Activated T-helper 17 cell treated with anti-CD3 and anti-CD28 coated beads, Interleukin-2, amount 50 U/mL, for 72 hours (primary cell): ENCODE measurements around the gene SCO1. TPM values are rescaled to one million over a fixed set of nuclear protein-coding genes. Genes with fewer than 3 reads are reported as not detected.
"Not testable (repeated sequence)": the region's sequence is repeated elsewhere in the genome, so short reads cannot be mapped to it uniquely, and the experiment has no call there.

Source experiments
- ATAC-seq: fragments of 150-1000 bp; cut with Tn5 transposase; replicated peaks from 2 replicates; pipeline ENCODE4 v1.10.0; 2021; ENCODE audit warnings: mild to moderate bottlenecking, moderate library complexity
- H3K27ac Mint-ChIP-seq: one replicate; pipeline ENCODE4 v1.8.0; 2022; ENCODE audit warnings: mixed read lengths
- H3K27me3 Mint-ChIP-seq: one replicate; pipeline ENCODE4 v1.8.0; 2022; ENCODE audit warnings: mixed read lengths
- H3K36me3 Mint-ChIP-seq: one replicate; pipeline ENCODE4 v1.8.0; 2022; ENCODE audit warnings: low read depth, mild to moderate bottlenecking, mixed read lengths
- H3K4me1 Mint-ChIP-seq: one replicate; pipeline ENCODE4 v1.8.0; 2022; ENCODE audit warnings: mixed read lengths
- H3K4me3 Mint-ChIP-seq: one replicate; pipeline ENCODE4 v1.8.0; 2022; ENCODE audit warnings: mild to moderate bottlenecking, mixed read lengths
- H3K9me3 Mint-ChIP-seq: one replicate; pipeline ENCODE4 v1.8.0; 2022; ENCODE audit warnings: mixed read lengths
- total RNA-seq, 2 donors: library from RNA; stranded (reverse); gene quantifications; one replicate each; pipeline ENCODE4 v1.2.3, GENCODE V29; 2022

The SCO1 gene
- total RNA-seq, 2 donors from 2014 or later: 18.3 to 38.6 TPM

GRCh38 chr17:10698096-10698818, 924 bp upstream of the SCO1 start:
- H3K4me3 Mint-ChIP-seq: peak overlapping the region; percentile 96
- H3K36me3 Mint-ChIP-seq: peaks cover 44% of the 10 kb centered on the region
- no peaks in the 10 kb centered on the region for H3K9me3 Mint-ChIP-seq
- no peaks in the 10 kb centered on the region for H3K27me3 Mint-ChIP-seq
- ATAC-seq: no peak
- peaks cover 22% of the 10 kb centered on the region for H3K4me1 Mint-ChIP-seq
- H3K27ac Mint-ChIP-seq: peak overlapping the region; percentile 95

- ATAC-seq, H3K27me3 Mint-ChIP-seq, H3K9me3 Mint-ChIP-seq, H3K27ac Mint-ChIP-seq: not testable (repeated sequence)
- H3K4me1 Mint-ChIP-seq: peaks cover 18% of the 10 kb centered on the region
- H3K4me3 Mint-ChIP-seq: peak overlapping the region; percentile 96
- peaks cover 53% of the 10 kb centered on the region for H3K36me3 Mint-ChIP-seq
Measured at GRCh38 chr17:10695875-10696407, 1.4 kb downstream of the SCO1 start.

- ATAC-seq: peak; percentile 45
- H3K27me3 Mint-ChIP-seq: no peaks in the 10 kb centered on the region
- H3K27ac Mint-ChIP-seq: no peak overlapping the region
- no peaks in the 10 kb centered on the region for H3K9me3 Mint-ChIP-seq
- no peak overlapping the region for H3K4me3 Mint-ChIP-seq
- H3K4me1 Mint-ChIP-seq: peaks cover 17% of the 10 kb centered on the region
- H3K36me3 Mint-ChIP-seq: peaks cover 100% of the 10 kb centered on the region
Measured at GRCh38 chr17:10687499-10687898, 9.8 kb downstream of the SCO1 start.

- no peak overlapping the region for H3K4me3 Mint-ChIP-seq
- peaks cover 100% of the 10 kb centered on the region for H3K36me3 Mint-ChIP-seq
- H3K4me1 Mint-ChIP-seq: no peaks in the 10 kb centered on the region
- H3K9me3 Mint-ChIP-seq: no peaks in the 10 kb centered on the region
- H3K27ac Mint-ChIP-seq: no peak overlapping the region
- ATAC-seq: no peak
- no peaks in the 10 kb centered on the region for H3K27me3 Mint-ChIP-seq
Measured at GRCh38 chr17:10683853-10684252, 13.5 kb downstream of the SCO1 start.

- no peaks in the 10 kb centered on the region for H3K9me3 Mint-ChIP-seq
- no peak overlapping the region for H3K27ac Mint-ChIP-seq
- peaks cover 100% of the 10 kb centered on the region for H3K36me3 Mint-ChIP-seq
- ATAC-seq: no peak
- no peak overlapping the region for H3K4me3 Mint-ChIP-seq
- no peaks in the 10 kb centered on the region for H3K4me1 Mint-ChIP-seq
- H3K27me3 Mint-ChIP-seq: no peaks in the 10 kb centered on the region
Measured at GRCh38 chr17:10681866-10682446, 15.4 kb downstream of the SCO1 start.

GRCh38 chr17:10674704-10675103, 22.6 kb downstream of the SCO1 start:
- ATAC-seq: no peak
- H3K27me3 Mint-ChIP-seq: no peaks in the 10 kb centered on the region
- no peaks in the 10 kb centered on the region for H3K9me3 Mint-ChIP-seq
- H3K27ac Mint-ChIP-seq: no peak overlapping the region
- peaks cover 69% of the 10 kb centered on the region for H3K36me3 Mint-ChIP-seq
- H3K4me1 Mint-ChIP-seq: no peaks in the 10 kb centered on the region
- no peak overlapping the region for H3K4me3 Mint-ChIP-seq

- Mint-ChIP-seq H3K4me3 (no peak overlapping the region), H3K4me1 (no peaks in the 10 kb centered on the region), H3K27ac (no peak overlapping the region), H3K9me3 (no peaks in the 10 kb centered on the region), H3K36me3 (peaks cover 55% of the 10 kb centered on the region), H3K27me3 (no peaks in the 10 kb centered on the region)
- no peak for ATAC-seq
Measured at GRCh38 chr17:10673312-10673711, 24.0 kb downstream of the SCO1 start.

GRCh38 chr17:10668775-10669174, 28.6 kb downstream of the SCO1 start:
- Mint-ChIP-seq H3K36me3 (peaks cover 23% of the 10 kb centered on the region), H3K4me3 (no peak overlapping the region), H3K9me3 (no peaks in the 10 kb centered on the region), H3K27ac (no peak overlapping the region), H3K4me1 (no peaks in the 10 kb centered on the region), H3K27me3 (no peaks in the 10 kb centered on the region)
- no peak for ATAC-seq

GRCh38 chr17:10666906-10667305, 30.4 kb downstream of the SCO1 start:
- H3K4me1 Mint-ChIP-seq: no peaks in the 10 kb centered on the region
- peaks cover 5% of the 10 kb centered on the region for H3K36me3 Mint-ChIP-seq
- H3K4me3 Mint-ChIP-seq: no peak overlapping the region
- no peaks in the 10 kb centered on the region for H3K9me3 Mint-ChIP-seq
- no peaks in the 10 kb centered on the region for H3K27me3 Mint-ChIP-seq
- H3K27ac Mint-ChIP-seq: no peak overlapping the region
- no peak for ATAC-seq

GRCh38 chr17:10664571-10664970, 32.8 kb downstream of the SCO1 start:
- no peaks in the 10 kb centered on the region for H3K27me3 Mint-ChIP-seq
- H3K4me1 Mint-ChIP-seq: no peaks in the 10 kb centered on the region
- no peak overlapping the region for H3K4me3 Mint-ChIP-seq
- ATAC-seq: no peak
- H3K27ac Mint-ChIP-seq: no peak overlapping the region
- H3K36me3 Mint-ChIP-seq: peaks cover 8% of the 10 kb centered on the region
- no peaks in the 10 kb centered on the region for H3K9me3 Mint-ChIP-seq

- Mint-ChIP-seq H3K9me3 (no peaks in the 10 kb centered on the region), H3K36me3 (peaks cover 12% of the 10 kb centered on the region), H3K27ac (no peak overlapping the region), H3K4me3 (no peak overlapping the region), H3K27me3 (no peaks in the 10 kb centered on the region), H3K4me1 (no peaks in the 10 kb centered on the region)
- no peak for ATAC-seq
Measured at GRCh38 chr17:10663231-10663630, 34.1 kb downstream of the SCO1 start.

GRCh38 chr17:10661437-10661836, 35.9 kb downstream of the SCO1 start:
- H3K9me3 Mint-ChIP-seq: no peaks in the 10 kb centered on the region
- no peaks in the 10 kb centered on the region for H3K4me1 Mint-ChIP-seq
- H3K4me3 Mint-ChIP-seq: no peak overlapping the region
- ATAC-seq: no peak
- H3K36me3 Mint-ChIP-seq: peaks cover 12% of the 10 kb centered on the region
- no peak overlapping the region for H3K27ac Mint-ChIP-seq
- H3K27me3 Mint-ChIP-seq: no peaks in the 10 kb centered on the region

- Mint-ChIP-seq H3K36me3 (peaks cover 7% of the 10 kb centered on the region), H3K4me3 (no peak overlapping the region), H3K9me3 (no peaks in the 10 kb centered on the region), H3K27me3 (no peaks in the 10 kb centered on the region), H3K4me1 (peaks cover 3% of the 10 kb centered on the region), H3K27ac (no peak overlapping the region)
- no peak for ATAC-seq
Measured at GRCh38 chr17:10657879-10658278, 39.5 kb downstream of the SCO1 start.

- Mint-ChIP-seq H3K36me3 (peaks cover 7% of the 10 kb centered on the region), H3K9me3 (no peaks in the 10 kb centered on the region), H3K4me3 (no peak within 1 kb of the TSS), H3K27me3 (no peaks in the 10 kb centered on the region), H3K4me1 (peaks cover 5% of the 10 kb centered on the region), H3K27ac (no peak within 1 kb of the TSS)
- ATAC-seq: no peak
Measured at GRCh38 chr17:10657148-10657547, 40.2 kb downstream of the SCO1 start, which contains the start of gene MYH3. Gene MYH3, minus strand, starts transcription at chr17:10657309. Its CDS starts 2,245 bp downstream, at chr17:10655064.

GRCh38 chr17:10653987-10654386, 43.3 kb downstream of the SCO1 start:
- Mint-ChIP-seq H3K4me3 (no peak overlapping the region), H3K27ac (peak overlapping the region; percentile 67), H3K27me3 (no peaks in the 10 kb centered on the region), H3K36me3 (no peaks in the 10 kb centered on the region), H3K9me3 (no peaks in the 10 kb centered on the region), H3K4me1 (peaks cover 5% of the 10 kb centered on the region)
- no peak for ATAC-seq
